SK-N-SH treated with all-trans-retinoic acid at 6 μM for 48 hours (cell line): ENCODE data around the gene TRIM54.

Source experiments
- ARNTL ChIP-seq: fragments of 450-650 bp; formaldehyde crosslinking; IDR thresholded peaks from 2 replicates; pipeline ENCODE4 v1.5.0; 2020; ENCODE audit warnings: low read depth, mild to moderate bottlenecking, moderate library complexity, borderline replicate concordance
- PPARA ChIP-seq: fragments of 250-450 bp; sonication (Bioruptor Pico); IDR thresholded peaks from 2 replicates; pipeline ENCODE4 v1.5.0; 2020; ENCODE audit warnings: mild to moderate bottlenecking, borderline replicate concordance
- SNAI2 ChIP-seq: fragments of 250-450 bp; sonication (Bioruptor Pico); IDR thresholded peaks from 2 replicates; pipeline ENCODE4 v1.5.0; 2020; ENCODE audit warnings: mild to moderate bottlenecking, moderate library complexity
- TOX ChIP-seq: fragments of 250-450 bp; sonication (Bioruptor Pico); IDR thresholded peaks from 2 replicates; pipeline ENCODE4 v1.8.0; 2021; ENCODE audit warnings: mild to moderate bottlenecking, moderate library complexity, borderline replicate concordance
- ZNF8 ChIP-seq: fragments of 450-650 bp; formaldehyde crosslinking; IDR thresholded peaks from 2 replicates; pipeline ENCODE4 v1.5.0; 2020; ENCODE audit warnings: mild to moderate bottlenecking, moderate library complexity

GRCh38 chr2:27356382-27357181 lies 74.4 kb downstream of the TRIM54 start, which contains the start of gene GTF3C2:
- no peak for TF ChIP-seq SNAI2
- TF ChIP-seq ARNTL (CRISPR knock-in tag), result no peak
- no peak for TF ChIP-seq TOX (CRISPR knock-in tag)
- no peak for TF ChIP-seq ZNF8
- TF ChIP-seq PPARA (CRISPR knock-in tag), result no peak
